GM21447 (cell line): ENCODE results near the gene NFATC1.

Experiments used
- ATAC-seq: cut with Tn5 transposase; IDR thresholded peaks from one replicate; pipeline ENCODE4 v1.9.1; 2021; ENCODE audit not compliant: unreplicated experiment

The NFATC1 gene

GRCh38 chr18:79484661-79485621 is 89.2 kb downstream of the NFATC1 start:
- ATAC-seq: no peak

- ATAC-seq: no peak
Observed at GRCh38 chr18:79485788-79486355, 90.1 kb downstream of the NFATC1 start.

DNA sequence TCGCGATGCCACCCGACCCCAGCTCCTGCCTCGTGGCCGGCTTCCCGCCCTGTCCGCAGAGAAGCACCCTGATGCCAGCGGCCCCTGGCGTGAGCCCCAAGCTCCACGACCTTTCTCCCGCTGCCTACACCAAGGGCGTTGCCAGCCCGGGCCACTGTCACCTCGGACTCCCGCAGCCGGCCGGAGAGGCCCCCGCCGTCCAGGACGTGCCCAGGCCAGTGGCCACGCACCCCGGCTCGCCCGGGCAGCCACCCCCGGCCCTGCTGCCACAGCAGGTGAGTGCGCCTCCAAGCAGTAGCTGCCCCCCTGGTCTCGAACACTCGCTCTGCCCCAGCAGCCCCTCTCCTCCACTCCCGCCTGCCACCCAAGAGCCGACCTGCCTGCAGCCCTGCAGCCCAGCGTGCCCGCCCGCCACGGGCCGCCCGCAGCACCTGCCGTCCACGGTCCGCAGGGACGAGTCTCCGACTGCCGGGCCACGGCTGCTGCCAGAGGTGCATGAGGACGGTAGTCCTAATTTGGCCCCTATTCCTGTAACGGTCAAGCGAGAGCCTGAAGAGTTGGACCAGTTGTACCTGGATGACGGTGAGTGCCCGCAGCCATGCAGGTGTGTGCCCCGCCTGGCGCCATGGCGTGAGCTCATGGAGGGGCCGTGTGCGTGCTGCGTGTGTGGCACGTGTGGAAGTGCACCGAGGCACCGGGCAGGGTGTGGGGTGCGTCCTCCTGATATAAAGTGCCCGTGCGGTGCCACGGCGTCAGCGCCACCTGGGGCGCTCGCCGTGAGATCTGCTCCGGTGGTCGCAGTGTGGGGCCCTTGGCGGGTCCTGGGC is 90.8 kb downstream of the NFATC1 start:
- ATAC-seq: no peak

- ATAC-seq: no peak
Observed at GRCh38 chr18:79487183-79487800, 91.6 kb downstream of the NFATC1 start.

DNA sequence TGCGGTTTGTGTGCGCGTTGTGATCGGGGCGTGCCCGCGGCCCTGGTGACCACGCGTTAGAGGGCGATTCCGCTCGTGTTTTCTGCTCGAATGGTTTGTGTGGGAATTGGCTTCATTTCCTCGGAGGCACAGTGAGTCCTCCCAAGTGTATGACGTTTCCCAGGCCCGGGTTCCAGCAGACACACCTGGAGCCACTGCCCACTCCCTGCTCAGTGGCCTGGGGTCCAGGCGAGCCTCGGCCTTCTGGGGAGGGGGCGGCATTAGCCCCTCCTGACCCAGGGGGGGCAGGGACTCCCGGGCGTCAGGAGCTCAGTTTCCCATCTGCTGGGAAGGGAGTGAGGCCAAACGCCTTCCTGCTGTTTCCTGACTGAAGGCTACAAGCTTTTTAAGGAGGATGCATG is 92.1 kb downstream of the NFATC1 start:
- no peak for ATAC-seq

DNA sequence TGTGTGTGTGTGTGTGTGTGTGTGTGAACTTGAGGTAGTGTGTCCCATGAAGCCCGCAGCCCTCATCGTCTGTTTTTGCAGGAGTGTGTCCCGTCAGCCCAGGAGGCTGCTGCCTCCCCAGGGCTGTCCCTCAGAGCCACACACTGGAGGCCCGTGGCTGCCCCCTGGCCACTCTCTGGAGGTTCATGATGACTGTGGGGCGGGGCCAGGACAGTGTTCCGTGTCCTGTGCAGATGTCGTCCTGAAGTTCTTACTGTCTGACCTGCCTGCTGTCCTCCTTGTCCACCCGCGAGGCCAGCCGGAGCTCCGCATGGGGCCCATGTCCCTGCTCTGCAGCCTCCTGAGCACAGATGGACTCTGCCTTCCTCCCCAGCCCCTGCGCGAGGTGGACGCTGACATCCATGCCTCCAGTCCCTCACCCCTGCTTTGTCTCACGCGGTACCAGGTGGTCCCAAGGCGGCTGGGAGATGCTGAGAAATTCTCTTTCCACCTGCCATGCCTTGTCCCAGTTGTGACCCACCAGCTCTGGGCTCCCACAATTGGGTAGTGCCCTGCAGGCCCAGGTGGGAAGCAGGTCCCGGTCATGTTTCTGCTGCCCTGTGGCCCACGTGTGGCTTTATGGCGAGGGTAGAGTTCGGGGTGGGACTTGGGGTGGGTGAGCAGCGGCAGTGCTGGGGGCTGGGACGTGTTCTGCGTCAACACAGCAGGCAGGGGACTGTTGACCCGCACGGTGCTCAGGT is 92.8 kb downstream of the NFATC1 start:
- ATAC-seq: no peak

- no peak for ATAC-seq
Observed at GRCh38 chr18:79489051-79489898, 93.5 kb downstream of the NFATC1 start.

- ATAC-seq: no peak
Observed at GRCh38 chr18:79489899-79490625, 94.3 kb downstream of the NFATC1 start.

GRCh38 chr18:79490626-79491041 is 94.9 kb downstream of the NFATC1 start:
- no peak for ATAC-seq

DNA sequence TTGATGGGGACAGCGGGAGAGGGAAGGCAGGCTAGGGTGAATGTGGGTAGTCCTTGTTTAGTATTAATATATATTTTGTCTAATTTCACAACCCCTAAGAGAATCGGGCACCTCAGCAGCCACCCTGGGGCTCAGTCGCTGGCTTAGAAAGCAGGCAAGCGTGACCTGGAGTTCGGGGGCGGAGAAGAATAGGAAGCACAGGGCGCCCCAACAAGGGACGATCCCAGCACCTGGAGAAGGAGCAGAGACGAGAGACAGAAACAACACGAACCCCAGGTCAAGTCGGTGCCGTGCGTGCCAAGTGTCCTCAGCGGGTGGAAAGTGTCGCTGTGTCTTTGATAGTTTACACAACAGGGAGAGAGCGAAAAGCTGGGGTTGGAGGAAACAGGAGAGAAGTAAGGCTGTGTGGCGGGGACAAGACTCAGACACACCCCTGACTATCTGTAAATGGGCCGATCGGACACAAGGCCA is 95.4 kb downstream of the NFATC1 start:
- ATAC-seq: no peak

- no peak for ATAC-seq
Observed at GRCh38 chr18:79493211-79493800, 97.6 kb downstream of the NFATC1 start.

- ATAC-seq: no peak
Observed at GRCh38 chr18:79493801-79494211, 98.1 kb downstream of the NFATC1 start.

DNA sequence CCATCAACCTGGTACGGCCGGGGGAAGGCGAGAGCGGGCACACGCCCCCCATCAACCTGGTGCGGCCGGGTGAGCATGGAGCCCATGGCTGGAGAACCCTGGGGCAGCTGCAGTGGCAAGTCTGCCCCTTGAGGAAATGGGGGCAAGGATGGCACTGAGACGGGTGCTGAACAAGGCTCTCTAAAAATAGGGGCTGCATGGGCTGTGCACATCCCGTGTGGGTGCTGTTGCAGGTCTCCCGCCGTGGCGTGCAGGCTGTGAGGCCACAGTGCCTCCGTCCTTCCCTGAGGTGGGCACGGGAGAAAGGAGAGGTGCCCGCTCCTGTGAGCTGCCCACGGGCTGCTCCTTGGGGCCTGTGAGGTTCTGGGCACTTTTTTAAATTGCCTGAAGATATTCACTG is 99.2 kb downstream of the NFATC1 start:
- ATAC-seq: no peak

GRCh38 chr18:79495591-79496071 is 99.9 kb downstream of the NFATC1 start:
- ATAC-seq: no peak

DNA sequence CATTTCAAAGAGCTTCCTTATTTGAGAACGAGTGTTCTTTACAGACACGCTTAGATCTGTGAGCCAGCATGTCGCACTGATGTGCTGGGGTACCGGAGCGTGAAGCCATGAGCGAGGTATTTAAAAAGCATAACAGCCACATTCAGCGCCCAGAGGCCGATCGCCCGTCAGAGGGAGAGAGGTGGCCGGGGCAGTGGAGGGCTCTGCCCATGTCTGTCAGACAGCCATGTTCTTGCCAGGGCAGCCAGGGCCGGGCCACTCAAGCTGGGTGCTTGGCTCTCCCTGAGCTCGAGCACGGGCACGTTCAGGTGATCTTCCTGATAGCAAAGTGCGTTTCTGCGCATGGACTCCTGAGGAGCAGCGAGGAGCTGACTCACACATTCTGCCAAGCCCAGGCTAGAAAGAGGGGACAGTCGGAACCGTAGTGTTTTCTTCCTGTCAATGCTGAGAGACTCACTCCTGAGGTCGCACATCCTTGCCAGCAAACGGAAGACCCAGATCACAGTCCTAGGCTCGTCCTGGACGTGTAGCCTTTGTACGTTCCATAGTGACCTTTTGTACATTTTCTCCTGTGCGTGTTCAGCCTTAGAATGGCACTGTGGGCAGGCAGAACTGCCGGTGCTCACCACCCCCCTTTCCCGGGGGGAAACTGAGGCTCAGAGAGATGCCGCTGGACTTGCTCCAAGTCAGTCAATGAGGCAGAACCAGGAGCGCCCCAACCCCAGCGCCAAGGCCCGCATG is 100.7 kb downstream of the NFATC1 start:
- ATAC-seq: no peak

DNA sequence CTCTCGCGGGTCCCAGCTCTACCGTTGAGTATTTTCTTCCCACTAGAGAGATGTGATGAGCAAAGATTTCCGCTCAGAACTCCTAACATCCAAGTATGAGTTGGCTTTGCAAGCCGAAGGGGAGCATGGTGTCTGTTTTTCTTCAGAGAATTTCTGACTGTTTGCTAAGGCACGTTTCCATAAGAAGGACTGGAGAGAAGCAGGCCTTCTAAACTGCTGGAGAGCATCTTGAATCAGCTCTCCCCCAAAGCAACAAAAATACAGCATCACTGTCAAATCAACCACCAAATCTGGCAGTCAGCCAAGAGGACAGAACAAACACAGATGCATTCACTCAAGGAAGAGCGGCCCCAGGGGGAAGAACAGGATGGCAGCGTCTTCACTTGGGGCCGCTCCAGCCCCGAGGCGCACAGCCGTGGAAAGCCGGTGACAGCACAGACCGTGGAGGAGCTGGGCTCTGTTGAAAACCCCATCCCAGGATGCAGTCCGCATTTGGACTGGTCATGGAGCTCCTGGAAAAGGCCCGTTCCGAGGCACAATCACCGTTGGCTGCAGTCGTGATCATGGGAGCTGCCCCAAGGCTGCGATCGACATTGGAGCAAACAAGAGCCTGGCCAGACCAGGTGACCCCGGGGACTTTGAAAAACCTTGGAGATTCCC is 101.4 kb downstream of the NFATC1 start:
- ATAC-seq: no peak

- ATAC-seq: peak; percentile 94
Observed at GRCh38 chr18:79497638-79498081, 101.9 kb downstream of the NFATC1 start.
